GM12801 (cell line): ENCODE data around the gene SMARCE1.

ENCODE experiments used
- CTCF ChIP-seq: IDR thresholded peaks from one replicate; pipeline ENCODE4 v1.5.1; 2011; ENCODE audit warnings: control low read depth; ENCODE audit not compliant: insufficient read length; ENCODE audit errors: extremely low read depth

SMARCE1 gene

DNA sequence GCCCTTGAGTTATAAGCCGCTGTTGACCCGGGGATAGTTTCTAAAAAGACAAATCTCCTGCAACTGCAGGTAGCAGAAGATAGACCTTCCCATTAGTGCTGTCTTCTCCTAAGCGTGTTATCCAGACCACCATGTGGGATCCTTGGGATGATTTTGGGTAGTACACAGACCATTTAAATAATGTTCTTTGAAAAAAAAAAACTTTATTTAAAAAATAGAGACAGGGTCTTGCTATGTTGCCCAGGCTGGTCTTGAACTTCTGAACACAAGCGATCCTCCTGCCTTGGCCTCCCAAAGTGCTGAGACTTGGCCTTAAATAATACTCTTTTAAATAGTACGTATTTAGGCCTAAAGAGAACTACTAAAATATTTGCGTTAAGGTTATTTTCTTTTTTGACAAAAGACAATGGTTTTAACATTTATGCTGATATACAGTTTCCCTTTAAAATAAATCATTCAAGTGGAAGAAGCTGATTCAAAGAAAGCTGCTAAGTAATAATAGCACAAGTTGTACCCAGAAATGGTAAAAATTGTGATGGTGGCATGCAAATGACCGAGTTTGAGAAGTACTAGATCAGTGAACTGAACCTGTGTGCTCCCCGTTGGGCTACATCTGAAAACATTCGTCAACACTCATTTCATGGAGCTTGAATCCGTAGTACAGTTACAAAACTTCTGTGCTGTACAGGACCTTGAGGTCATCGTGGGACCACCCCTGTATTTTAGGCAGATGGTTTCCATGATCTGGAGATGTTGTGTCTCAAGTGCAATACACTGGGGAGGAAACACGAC, 24.0 kb downstream of the SMARCE1 start:
- TF ChIP-seq CTCF = no peak

DNA sequence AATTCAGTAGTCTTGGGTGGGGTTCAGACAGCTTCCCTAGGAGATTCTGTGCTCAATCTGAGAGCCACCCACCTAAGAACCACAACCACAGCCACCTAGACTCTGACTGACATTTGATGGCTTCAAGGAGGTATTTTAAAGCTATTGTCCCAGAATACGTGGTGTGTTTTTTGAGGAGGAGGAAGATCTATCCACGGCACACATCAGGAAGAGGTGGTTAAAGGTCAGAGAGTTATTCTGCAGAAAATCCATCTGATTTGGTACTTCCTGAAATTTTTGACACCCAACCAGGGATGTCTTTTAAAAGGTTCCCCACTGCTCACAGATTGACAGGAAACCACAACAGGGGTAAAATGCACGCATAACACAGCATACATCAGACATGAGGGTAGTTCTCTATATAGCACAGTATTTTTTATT, 25.1 kb downstream of the SMARCE1 start:
- no peak for TF ChIP-seq CTCF

- no peak for TF ChIP-seq CTCF
These were observed 26.0 kb downstream of the SMARCE1 start for GRCh38 chr17:40621578-40621977.

DNA sequence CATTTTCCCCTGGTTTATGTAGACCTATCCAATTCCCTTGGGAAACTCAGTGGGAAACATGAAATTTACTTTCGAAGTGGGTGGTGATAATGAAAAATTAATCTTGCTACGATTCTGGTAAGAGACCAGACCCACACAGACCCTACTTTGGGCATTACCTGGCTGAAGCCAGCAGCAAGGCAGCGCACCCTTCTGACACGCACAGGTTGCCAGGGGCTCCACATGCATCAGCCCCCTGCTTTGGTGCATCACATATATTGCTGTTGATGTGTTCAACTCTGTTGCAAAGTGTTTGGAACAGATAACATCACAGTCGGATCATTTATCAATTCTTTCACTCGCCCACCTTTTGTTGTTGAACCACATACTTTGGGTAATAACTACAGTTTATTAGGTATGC, 26.6 kb downstream of the SMARCE1 start:
- TF ChIP-seq CTCF = no peak

DNA sequence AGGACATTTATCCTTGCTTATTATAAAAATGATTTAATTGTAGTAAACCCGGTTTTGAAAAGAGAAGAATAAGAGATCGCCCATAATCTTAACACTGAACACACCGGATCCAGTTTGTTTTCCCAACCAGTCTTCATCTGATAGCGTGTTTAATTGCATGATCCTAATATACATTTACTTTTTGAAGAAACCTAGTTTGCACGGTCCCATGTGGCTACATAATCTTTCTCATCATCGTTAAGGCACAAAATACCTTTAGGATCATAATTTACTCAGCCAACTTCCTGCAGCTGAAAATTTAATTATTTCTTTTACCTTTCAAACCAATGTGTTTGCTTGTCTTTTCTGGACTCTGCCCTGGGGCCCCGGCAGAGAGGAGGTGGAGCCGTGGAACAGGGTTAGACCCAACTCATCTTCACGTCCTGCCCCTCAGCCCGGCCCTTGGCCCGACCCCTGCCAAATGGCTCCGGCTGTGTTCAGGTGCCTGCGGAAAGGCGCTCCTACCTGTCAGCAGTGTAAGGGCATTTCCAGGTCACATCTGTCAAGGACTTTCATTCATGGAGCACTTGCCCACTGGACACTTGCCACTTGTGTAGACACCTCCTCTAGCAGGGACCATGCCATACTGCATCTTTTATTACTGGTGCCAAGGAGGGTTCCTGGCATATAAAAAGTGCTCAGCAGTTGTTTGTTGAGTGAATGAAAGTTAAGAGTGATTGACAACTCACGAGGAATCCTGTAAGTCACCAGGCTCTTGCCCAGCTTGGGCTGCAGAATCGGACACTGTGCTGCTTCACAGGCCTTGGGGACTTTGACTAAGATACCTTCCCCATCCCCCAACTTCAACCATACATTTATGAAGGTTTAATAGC, 28.6 kb downstream of the SMARCE1 start:
- no peak for TF ChIP-seq CTCF

DNA sequence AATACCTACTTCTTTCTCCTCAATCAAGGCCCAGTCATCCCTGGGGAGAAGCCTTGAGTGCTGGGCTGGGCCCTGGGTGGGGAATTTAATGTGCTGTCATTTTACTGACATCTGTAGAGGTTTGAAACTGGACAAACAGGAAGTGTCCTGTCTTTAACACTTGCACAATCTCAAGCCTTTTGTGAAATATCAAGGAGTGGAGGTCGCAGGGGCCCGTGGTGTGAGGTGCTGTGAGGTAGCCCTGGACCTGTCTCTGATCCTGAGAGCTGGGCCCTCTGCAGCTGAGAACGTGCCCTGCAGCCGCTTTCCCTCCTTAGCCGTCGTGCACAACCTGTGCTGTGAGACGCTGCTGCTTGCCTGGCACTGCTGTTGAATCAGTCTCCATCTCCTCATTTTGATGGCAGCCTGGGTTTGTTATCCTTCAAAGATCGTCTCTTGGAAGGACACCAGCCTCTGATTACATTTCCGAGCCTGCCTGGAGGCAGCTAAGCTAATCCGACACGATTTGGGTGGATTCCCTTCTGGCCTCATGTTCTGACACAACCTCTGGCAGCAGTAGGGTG, 29.9 kb downstream of the SMARCE1 start:
- TF ChIP-seq CTCF = no peak

- no peak for TF ChIP-seq CTCF
These were observed 31.0 kb downstream of the SMARCE1 start for GRCh38 chr17:40616592-40616991.
